GM18861 (cell line): ENCODE data around the gene ISYNA1.

Experiments
- ATAC-seq: cut with Tn5 transposase; IDR thresholded peaks from one replicate; pipeline ENCODE4 v1.9.1; 2021; ENCODE audit not compliant: unreplicated experiment

The ISYNA1 gene

DNA sequence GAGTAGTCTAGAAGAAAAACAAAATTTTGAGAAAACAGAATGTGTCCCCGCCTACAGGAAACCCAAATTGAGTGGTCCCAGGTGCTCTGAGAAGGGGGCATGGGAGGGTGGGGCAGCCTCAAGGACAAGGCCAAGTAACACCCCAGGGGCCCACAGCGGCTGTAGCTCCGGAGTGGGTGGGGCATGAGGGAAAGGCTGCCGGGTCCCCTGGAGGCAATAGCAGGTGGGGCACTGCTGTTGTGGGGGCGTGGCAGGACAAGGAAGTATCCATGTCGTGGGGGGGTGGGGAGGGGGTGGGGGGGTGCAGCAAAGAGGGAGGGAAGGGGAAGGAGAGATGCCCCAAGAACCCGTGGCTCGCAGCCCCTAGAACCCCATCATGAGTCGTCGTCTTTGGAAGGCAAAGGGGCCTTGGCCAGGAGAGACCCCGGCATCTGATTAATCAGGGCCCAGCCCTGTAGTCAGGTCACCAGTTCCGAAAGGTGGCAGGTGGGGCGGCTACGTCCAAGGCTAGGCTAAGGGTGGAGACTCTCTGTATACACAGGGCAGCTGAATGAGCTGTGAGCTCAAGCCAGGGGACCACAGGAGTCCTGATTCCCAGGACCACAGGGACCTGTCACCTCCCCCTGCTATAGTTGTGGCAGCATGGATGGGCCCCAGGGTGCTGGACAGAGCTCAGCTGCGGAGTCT lies 7.5 kb upstream of the ISYNA1 start:
- no peak for ATAC-seq

DNA sequence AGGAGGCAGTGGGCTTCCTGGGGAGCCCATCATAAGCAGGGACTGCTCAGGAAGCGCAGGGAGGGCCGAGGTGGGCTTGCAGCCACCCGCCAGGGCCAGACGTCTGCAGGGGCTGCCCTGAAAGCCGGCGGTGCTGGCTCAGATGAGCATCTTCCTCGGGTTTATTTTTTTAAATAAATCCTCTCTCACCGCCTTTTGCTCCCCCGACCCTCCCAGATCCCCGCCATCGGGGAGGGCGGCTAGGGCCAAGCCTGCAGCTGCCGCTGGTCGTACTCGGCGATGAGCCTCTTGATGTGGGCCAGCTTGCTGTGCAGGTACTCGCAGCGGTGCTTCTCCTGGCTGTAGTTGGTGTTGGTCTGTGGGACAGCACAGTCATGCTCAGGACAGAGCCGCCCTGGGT lies 6.6 kb upstream of the ISYNA1 start:
- no peak for ATAC-seq

DNA sequence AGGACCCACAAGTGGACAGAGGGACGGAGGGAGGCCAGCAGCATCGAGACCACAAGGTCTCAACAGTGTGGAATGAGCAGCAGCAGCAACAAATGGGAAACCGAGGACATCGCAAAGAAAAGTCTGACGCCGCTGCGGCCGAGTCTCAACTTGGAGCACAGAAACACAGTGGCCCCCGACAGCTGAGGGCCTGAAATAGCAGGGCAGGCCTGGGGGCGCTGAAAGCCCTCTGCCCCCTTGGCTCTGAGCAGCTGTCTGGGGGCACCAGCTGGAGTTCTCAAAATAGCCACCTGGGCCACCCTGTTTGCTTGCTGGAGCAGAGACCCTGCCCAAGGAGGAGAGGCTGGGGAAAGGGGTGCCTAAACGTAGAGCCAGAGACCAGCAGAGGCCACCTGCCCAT lies 5.9 kb upstream of the ISYNA1 start:
- no peak for ATAC-seq

DNA sequence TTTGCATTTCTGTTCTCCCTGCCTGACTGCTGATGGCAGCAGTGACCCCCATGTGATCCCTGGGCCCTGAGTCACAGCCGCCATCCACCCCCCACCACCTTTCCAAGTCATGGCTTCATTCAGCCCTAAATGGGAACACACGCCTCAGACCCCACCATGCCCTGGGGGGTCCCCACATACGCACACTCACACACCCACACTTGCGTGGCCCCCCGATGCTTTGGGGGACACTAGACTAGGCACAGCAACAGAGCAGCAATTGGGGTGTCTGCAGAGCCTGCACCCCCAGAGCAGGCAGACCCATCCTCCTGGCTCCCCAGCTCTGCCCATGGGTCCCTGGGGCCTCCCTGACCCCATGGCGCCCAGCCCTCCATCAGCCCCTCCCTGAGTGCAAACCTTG lies 5.5 kb upstream of the ISYNA1 start:
- ATAC-seq, result no peak

- no peak for ATAC-seq
These were observed 5.0 kb upstream of the ISYNA1 start for GRCh38 chr19:18442941-18443340.

- ATAC-seq, result no peak
These were observed 4.2 kb upstream of the ISYNA1 start for GRCh38 chr19:18441804-18442788.

GRCh38 chr19:18440936-18441803 lies 3.2 kb upstream of the ISYNA1 start:
- ATAC-seq, result no peak

DNA sequence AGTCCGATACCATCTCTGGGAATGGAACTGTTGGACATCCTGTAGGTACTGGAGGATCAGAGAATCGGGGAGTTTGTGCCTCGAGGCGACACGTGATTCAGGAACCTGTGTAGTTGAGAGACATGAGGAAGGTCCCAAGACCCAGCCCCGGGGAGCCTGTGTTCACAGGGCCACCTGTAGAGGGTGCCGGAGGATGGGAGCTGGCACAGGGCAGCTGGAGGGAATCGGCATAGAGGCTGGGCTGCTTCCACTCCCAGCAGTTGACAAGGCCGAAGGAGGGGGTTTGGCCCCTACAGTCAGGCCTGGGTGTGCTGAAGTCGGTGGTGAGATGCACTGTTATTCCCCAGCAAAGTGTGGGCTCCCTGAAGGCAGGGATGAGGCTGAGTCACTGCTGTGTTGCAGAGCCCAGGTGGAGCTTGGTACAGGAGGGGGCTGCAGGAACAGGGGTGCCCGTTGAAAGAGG lies 2.5 kb upstream of the ISYNA1 start:
- ATAC-seq, result no peak

DNA sequence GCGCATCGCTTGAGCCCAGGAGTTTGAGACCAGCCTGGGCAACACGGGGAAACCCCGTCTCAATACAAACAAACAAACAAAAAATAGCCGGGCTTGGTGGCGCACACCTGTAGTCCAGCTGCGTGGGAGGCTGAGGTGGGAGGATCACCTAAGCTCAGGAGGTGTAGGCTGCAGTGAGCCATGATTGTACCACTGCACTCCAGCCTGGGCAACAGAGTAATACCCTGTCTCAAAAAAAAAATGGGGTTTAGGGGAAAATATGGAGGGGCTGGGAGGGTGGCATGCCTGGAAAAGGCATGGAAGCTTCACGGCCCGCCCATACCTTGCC lies 1.9 kb upstream of the ISYNA1 start:
- ATAC-seq, result no peak

GRCh38 chr19:18439025-18439909 lies 1.3 kb upstream of the ISYNA1 start:
- ATAC-seq, result no peak

GRCh38 chr19:18438331-18439024 lies 545 bp upstream of the ISYNA1 start:
- no peak for ATAC-seq

- ATAC-seq, result no peak
These were observed 1.1 kb downstream of the ISYNA1 start for GRCh38 chr19:18436671-18437490.

DNA sequence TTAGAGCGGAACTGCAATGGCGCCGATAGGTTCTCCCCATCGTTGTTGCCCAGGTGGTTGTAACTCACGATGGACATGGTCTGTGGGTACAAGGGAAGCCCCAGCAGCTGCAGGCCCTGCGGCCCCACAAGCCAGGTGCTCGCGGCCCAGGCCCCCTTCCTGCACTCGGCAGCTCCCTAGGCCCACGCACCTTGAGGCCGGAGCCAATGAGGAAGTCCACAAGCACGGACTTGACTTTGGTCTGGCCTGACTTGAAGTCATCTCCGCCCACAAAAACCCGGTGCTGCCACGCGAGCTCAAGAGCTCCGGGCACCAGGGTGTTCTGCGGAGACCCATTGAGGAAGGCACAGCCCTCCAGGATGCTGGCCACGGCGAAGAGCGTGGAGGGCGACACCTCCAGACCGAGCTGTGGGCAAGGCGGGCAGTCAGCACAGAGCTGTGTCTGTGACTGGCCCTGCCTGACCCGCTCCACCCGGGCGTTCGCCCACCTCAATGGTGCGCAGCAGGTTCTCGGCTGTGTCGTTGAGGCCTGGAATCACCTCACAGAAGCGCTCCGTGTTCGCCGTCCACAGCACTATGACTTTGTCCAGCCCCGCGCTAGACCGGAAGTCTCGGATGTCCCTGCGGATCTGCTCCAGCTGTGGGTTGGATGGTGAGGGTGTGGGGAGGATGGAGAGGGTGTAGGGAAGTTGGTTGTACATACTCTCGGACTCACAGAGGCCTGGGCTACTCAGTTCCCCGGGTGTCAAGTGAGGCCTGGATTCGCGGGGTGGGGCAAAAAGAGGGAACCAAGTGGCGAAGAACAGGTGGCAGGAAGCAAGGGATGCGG lies 1.9 kb downstream of the ISYNA1 start:
- no peak for ATAC-seq

GRCh38 chr19:18435178-18435841 lies 2.6 kb downstream of the ISYNA1 start:
- ATAC-seq, result no peak

DNA sequence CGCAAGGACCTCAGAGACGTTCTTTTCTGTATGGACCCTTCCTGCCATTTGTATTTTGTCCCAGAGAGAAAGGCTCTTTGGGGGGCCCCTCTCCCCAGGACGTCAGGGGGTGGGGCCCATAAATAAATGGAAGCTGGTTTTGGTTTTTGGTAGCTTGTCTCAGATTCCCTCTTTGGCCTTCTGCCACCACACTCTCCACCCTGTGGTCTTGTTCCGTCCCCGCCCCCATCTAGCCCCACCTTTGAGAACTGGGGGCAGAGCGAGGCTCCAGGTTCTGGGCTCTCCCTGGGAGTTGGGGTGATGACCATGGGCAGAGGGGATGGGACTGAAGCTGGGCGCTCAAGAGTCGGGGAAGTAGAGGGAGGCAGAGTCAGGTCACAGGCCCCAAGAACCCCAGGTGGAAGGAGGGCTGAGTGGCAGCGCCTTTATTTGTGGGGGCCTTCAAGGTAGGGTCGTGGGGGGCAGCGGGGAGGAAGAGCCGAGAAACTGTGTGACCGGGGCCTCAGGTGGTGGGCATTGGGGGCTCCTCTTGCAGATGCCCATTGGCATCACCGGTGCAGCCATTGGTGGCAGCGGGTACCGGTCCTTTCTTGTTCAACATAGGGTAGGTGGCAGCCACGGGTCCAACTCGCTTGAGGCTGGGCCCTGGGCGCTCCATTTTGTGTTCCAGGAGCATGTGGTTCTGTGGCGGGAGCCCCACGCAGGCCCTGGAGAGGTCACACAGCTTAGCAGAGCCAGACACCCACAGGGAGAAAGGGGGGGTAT lies 3.3 kb downstream of the ISYNA1 start:
- ATAC-seq, result no peak

GRCh38 chr19:18433735-18434398 lies 4.1 kb downstream of the ISYNA1 start:
- ATAC-seq, result no peak
